IMR-90 (cell line): ENCODE data around the gene BRD4. TPM values are rescaled to one million over a fixed set of nuclear protein-coding genes. Genes with fewer than 3 reads are reported as not detected.

Experiments
- ATAC-seq: fragments of 200-7000 bp; cut with Tn5 transposase; 2 replicates; pipeline ENCODE4 v1.9.1; 2020; ENCODE audit warnings: low read depth, mild to moderate bottlenecking, moderate library complexity
- BruUV-seq: library from RNA; stranded (reverse); fragments of 400-500 nt; replicated peaks from 2 replicates; lab custom pipeline; 2021; lab: Mats Ljungman, UMichigan
- CTCF ChIA-PET: fragments of 300-600 bp; formaldehyde crosslinking; extraction: SDS; loops from one replicate; lab custom pipeline; 2021; ENCODE audit warnings: antibody characterized with exemption; lab: Yijun Ruan, JAX
- POLR2A ChIA-PET: fragments of 300-600 bp; sonication (Branson Sonifier 250); formaldehyde crosslinking; loops from one replicate; lab custom pipeline; 2022; ENCODE audit warnings: antibody characterized with exemption; ENCODE audit not compliant: unreplicated experiment; lab: Charles Lee
- DNase-seq: peaks from one replicate; pipeline ENCODE4 v3.0.0; 2013
- H2AFZ ChIP-seq: replicated peaks from 2 replicates; pipeline ENCODE3; 2013; ENCODE audit warnings: low read length, mild to moderate bottlenecking; ENCODE audit not compliant: poor library complexity
- H2AK5ac ChIP-seq: 2 replicates; pipeline ENCODE4 v1.6.1; 2013; ENCODE audit warnings: low read depth, low read length, inconsistent platforms
- H2AK9ac ChIP-seq: replicated peaks from 2 replicates; pipeline ENCODE3; 2013; ENCODE audit warnings: mild to moderate bottlenecking, low read depth, low read length, moderate library complexity; ENCODE audit not compliant: poor library complexity
- H2BK120ac ChIP-seq: 2 replicates; pipeline ENCODE4 v1.6.1; 2013; ENCODE audit warnings: low read depth, low read length, inconsistent platforms
- H2BK15ac ChIP-seq: 3 replicates; pipeline ENCODE4 v1.6.1; 2013; ENCODE audit warnings: low read depth, low read length, inconsistent platforms
- H2BK20ac ChIP-seq: 2 replicates; pipeline ENCODE4 v1.6.1; 2013; ENCODE audit warnings: low read depth, mild to moderate bottlenecking, inconsistent platforms, low read length, moderate library complexity
- H2BK5ac ChIP-seq: 2 replicates; pipeline ENCODE4 v1.6.1; 2013; ENCODE audit warnings: mild to moderate bottlenecking, low read depth, low read length, inconsistent platforms; ENCODE audit not compliant: poor library complexity, severe bottlenecking
- H3K14ac ChIP-seq: replicated peaks from 2 replicates; pipeline ENCODE4 v1.6.1; 2013; ENCODE audit warnings: low read depth, low read length, inconsistent platforms
- H3K18ac ChIP-seq: 2 replicates; pipeline ENCODE4 v1.6.1; 2013; ENCODE audit warnings: low read depth, low read length, control low read depth
- H3K23ac ChIP-seq: 2 replicates; pipeline ENCODE4 v1.6.1; 2013; ENCODE audit warnings: low read depth, low read length, inconsistent platforms
- H3K27ac ChIP-seq: 2 replicates; pipeline ENCODE4 v1.5.1; 2013; ENCODE audit warnings: mild to moderate bottlenecking, control low read depth, low read length; ENCODE audit not compliant: insufficient read depth
- H3K27me3 ChIP-seq: 2 replicates; pipeline ENCODE4 v1.6.1; 2013; ENCODE audit warnings: low read length; ENCODE audit not compliant: control insufficient read depth, insufficient read depth
- H3K36me3 ChIP-seq: 2 replicates; pipeline ENCODE4 v1.6.1; 2013; ENCODE audit warnings: low read length, mixed read lengths; ENCODE audit not compliant: control insufficient read depth, insufficient read depth
- H3K4ac ChIP-seq: 2 replicates; pipeline ENCODE4 v1.6.1; 2013; ENCODE audit warnings: low read depth, low read length, inconsistent platforms
- H3K4me1 ChIP-seq: 2 replicates; pipeline ENCODE4 v1.6.1; 2013; ENCODE audit warnings: low read length, mixed read lengths; ENCODE audit not compliant: control insufficient read depth, insufficient read depth
- H3K4me2 ChIP-seq: 2 replicates; pipeline ENCODE4 v1.6.1; 2013; ENCODE audit warnings: low read depth, mild to moderate bottlenecking, control low read depth, low read length, moderate library complexity
- H3K4me3 ChIP-seq: 2 replicates; pipeline ENCODE4 v1.5.1; 2013; ENCODE audit warnings: low read depth, mild to moderate bottlenecking, control low read depth, low read length, moderate library complexity; ENCODE audit not compliant: insufficient read depth
- H3K56ac ChIP-seq: 2 replicates; pipeline ENCODE4 v1.6.1; 2013; ENCODE audit warnings: low read length, inconsistent platforms; ENCODE audit not compliant: insufficient read depth; ENCODE audit errors: extremely low read depth
- H3K79me1 ChIP-seq, 2 experiments: 2 replicates each; pipeline ENCODE4 v1.6.1; 2013; ENCODE audit warnings: low read length in 2 of 2, inconsistent platforms in 1 of 2, low read depth in 1 of 2
- H3K9ac ChIP-seq: 2 replicates; pipeline ENCODE4 v1.6.1; 2013; ENCODE audit warnings: low read depth, low read length, control low read depth
- H3K9me1 ChIP-seq: 2 replicates; pipeline ENCODE4 v1.6.1; 2013; ENCODE audit warnings: low read length, inconsistent platforms; ENCODE audit not compliant: insufficient read depth
- H3K9me3 ChIP-seq: 2 replicates; pipeline ENCODE4 v1.6.1; 2013; ENCODE audit warnings: low read length; ENCODE audit not compliant: control insufficient read depth, insufficient read depth
- H4K20me1 ChIP-seq: 2 replicates; pipeline ENCODE4 v1.6.1; 2013; ENCODE audit warnings: low read length, inconsistent platforms; ENCODE audit not compliant: insufficient read depth
- H4K5ac ChIP-seq: 2 replicates; pipeline ENCODE4 v1.6.1; 2013; ENCODE audit warnings: mild to moderate bottlenecking, low read depth, low read length, control low read depth
- H4K8ac ChIP-seq, 2 experiments: 2 replicates each; pipeline ENCODE4 v1.6.1; 2013; ENCODE audit warnings: low read depth in 2 of 2, low read length in 2 of 2, control low read depth in 1 of 2, inconsistent platforms in 1 of 2
- H4K91ac ChIP-seq: 2 replicates; pipeline ENCODE4 v1.6.1; 2013; ENCODE audit warnings: low read depth, low read length, inconsistent platforms; ENCODE audit not compliant: insufficient read depth
- BHLHE40 ChIP-seq: fragments of 150-350 bp; IDR thresholded peaks from 2 replicates; pipeline ENCODE4 v1.6.1; 2016; ENCODE audit warnings: mild to moderate bottlenecking, low read depth, low read length
- CEBPB ChIP-seq: IDR thresholded peaks from 2 replicates; pipeline ENCODE4 v1.6.1; 2012; ENCODE audit warnings: low read depth, low read length, improper control_type of control experiment
- CHD1 ChIP-seq: IDR thresholded peaks from 2 replicates; pipeline ENCODE4 v1.6.1; 2012; ENCODE audit warnings: low read depth, low read length, improper control_type of control experiment
- CTCF ChIP-seq: conservative IDR thresholded peaks from 2 replicates; pipeline ENCODE4 v1.5.1; 2012; ENCODE audit warnings: mild to moderate bottlenecking, low read depth, low read length, improper control_type of control experiment
- FOS ChIP-seq: fragments of 150-350 bp; IDR thresholded peaks from 2 replicates; pipeline ENCODE4 v1.6.1; 2016; ENCODE audit warnings: low read depth, low read length
- MAFK ChIP-seq: IDR thresholded peaks from 2 replicates; pipeline ENCODE4 v1.6.1; 2012; ENCODE audit warnings: low read depth, low read length, improper control_type of control experiment
- MAZ ChIP-seq: IDR thresholded peaks from 2 replicates; pipeline ENCODE4 v1.6.1; 2012; ENCODE audit warnings: low read depth, mild to moderate bottlenecking, low read length, improper control_type of control experiment, moderate library complexity, borderline replicate concordance
- MXI1 ChIP-seq: IDR thresholded peaks from 2 replicates; pipeline ENCODE4 v1.6.1; 2012; ENCODE audit warnings: low read depth, mild to moderate bottlenecking, low read length, moderate library complexity, borderline replicate concordance
- NFE2L2 ChIP-seq: fragments of 150-350 bp; IDR thresholded peaks from 2 replicates; pipeline ENCODE4 v1.6.1; 2016; ENCODE audit warnings: low read depth, mild to moderate bottlenecking, low read length
- POLR2A ChIP-seq: IDR thresholded peaks from 2 replicates; pipeline ENCODE4 v1.6.1; 2012; ENCODE audit warnings: mild to moderate bottlenecking, low read depth, low read length
- RAD21 ChIP-seq: IDR thresholded peaks from 2 replicates; pipeline ENCODE4 v1.6.1; 2012; ENCODE audit warnings: low read length, improper control_type of control experiment
- RCOR1 ChIP-seq: IDR thresholded peaks from 2 replicates; pipeline ENCODE4 v1.6.1; 2012; ENCODE audit warnings: mild to moderate bottlenecking, low read length, improper control_type of control experiment; ENCODE audit not compliant: insufficient replicate concordance
- RFX5 ChIP-seq: IDR thresholded peaks from 2 replicates; pipeline ENCODE4 v1.8.0; 2012; ENCODE audit warnings: low read depth, mild to moderate bottlenecking, low read length, moderate library complexity
- SMC3 ChIP-seq: fragments of 150-350 bp; IDR thresholded peaks from 2 replicates; pipeline ENCODE4 v1.6.1; 2016; ENCODE audit warnings: low read depth, mild to moderate bottlenecking, antibody characterized with exemption, low read length, moderate library complexity
- USF2 ChIP-seq: fragments of 150-350 bp; IDR thresholded peaks from 2 replicates; pipeline ENCODE4 v1.6.1; 2017; ENCODE audit warnings: mild to moderate bottlenecking, antibody characterized with exemption, low read length, low read depth
- WGBS, 2 experiments: methylation state at CpG; one replicate each; pipeline versions ENCODE4 v1.1.5 to v1.1.7; 2013; ENCODE audit warnings: missing lambda C conversion rate in 2 of 2; ENCODE audit not compliant: insufficient read length in 1 of 2; ENCODE audit errors: extremely low coverage in 2 of 2; 5-methylcytosine and 5-hydroxymethylcytosine counted together
- dilution Hi-C: fragments of 300-500 bp; cut with HindIII; formaldehyde crosslinking; loops from one replicate; pipeline ENCODE4 v1.14.3; 2018; ENCODE audit warnings: low sequenced_read_pairs; ENCODE audit not compliant: unreplicated experiment
- in situ Hi-C: fragments of 300-500 bp; cut with MboI; formaldehyde crosslinking; loops from 3 replicates; pipeline ENCODE4 v1.14.3; 2019; ENCODE audit warnings: low sequenced_read_pairs, inconsistent platforms, mixed read lengths
- intact Hi-C: fragments of 100-400 bp; cut with micrococcal nuclease; formaldehyde crosslinking; loops from 2 replicates; pipeline ENCODE4 v1.10.0; 2022
- polyA plus RNA-seq, 3 experiments: library from polyadenylated mRNA; depleted of rRNA; stranded (reverse); fragments of >200 nt; gene quantifications; 2 replicates each; pipeline ENCODE4 v1.2.3, GENCODE V29; 2012; ENCODE audit warnings: low replicate concordance in 1 of 3
- total RNA-seq: library from RNA; depleted of rRNA; stranded (reverse); fragments of >200 nt; gene quantifications from 2 replicates; pipeline ENCODE4 v1.2.3, GENCODE V29; 2012
- TF ChIP-seq, protein P1 (sequence below): fragments of 150-350 bp; IDR thresholded peaks from 2 replicates; pipeline ENCODE4 v1.6.1; 2016; ENCODE audit warnings: low read depth, mild to moderate bottlenecking, low read length, moderate library complexity, borderline replicate concordance

The BRD4 gene
- total and polyA plus RNA-seq, 2 of the 4 experiments (the other 2 are of a cell fraction) = 7.0 to 21.1 TPM

GRCh38 chr19:15256708-15257331, 75.5 kb downstream of the BRD4 start:
- Histone ChIP-seq H3K23ac (no peak overlapping the region), H2AK5ac (no peak overlapping the region), H3K4me1 (peaks cover 9% of the 10 kb centered on the region), H3K36me3 (peaks cover 83% of the 10 kb centered on the region), H2BK20ac (no peak overlapping the region), H3K79me1 (peaks cover 35 to 94% of the 10 kb centered on the region in 2 experiments), H4K91ac (no peak overlapping the region), H3K27ac (no peak overlapping the region), H4K20me1 (peaks cover 83% of the 10 kb centered on the region), H2BK15ac (no peak overlapping the region), H3K14ac (no peak overlapping the region), H3K4me2 (no peak overlapping the region), H3K9ac (no peak overlapping the region), H3K4ac (no peak overlapping the region), H4K5ac (no peak overlapping the region), H2AK9ac (no peak overlapping the region), H3K9me3 (no peaks in the 10 kb centered on the region), H4K8ac (no peak overlapping the region), H2AFZ (no peak overlapping the region), H3K56ac (no peak overlapping the region), H3K27me3 (no peaks in the 10 kb centered on the region), H2BK120ac (no peak overlapping the region), H3K9me1 (peaks cover 7% of the 10 kb centered on the region; the same call in 1 of the 2 replicates), H2BK5ac (no peak overlapping the region), H3K4me3 (no peak overlapping the region), H3K18ac (no peak overlapping the region)
- ChIA-PET CTCF (interaction anchor here (0.6 kb wide), 1 partner anchor 69 kb away, joined by 4 read pairs; no protein-coding TSS in a partner anchor), POLR2A (no interaction called here)
- TF ChIP-seq MAZ = no peak
- TF ChIP-seq CTCF = no peak
- no peak for TF ChIP-seq FOS
- no peak for TF ChIP-seq SMC3
- TF ChIP-seq, protein P1, sequence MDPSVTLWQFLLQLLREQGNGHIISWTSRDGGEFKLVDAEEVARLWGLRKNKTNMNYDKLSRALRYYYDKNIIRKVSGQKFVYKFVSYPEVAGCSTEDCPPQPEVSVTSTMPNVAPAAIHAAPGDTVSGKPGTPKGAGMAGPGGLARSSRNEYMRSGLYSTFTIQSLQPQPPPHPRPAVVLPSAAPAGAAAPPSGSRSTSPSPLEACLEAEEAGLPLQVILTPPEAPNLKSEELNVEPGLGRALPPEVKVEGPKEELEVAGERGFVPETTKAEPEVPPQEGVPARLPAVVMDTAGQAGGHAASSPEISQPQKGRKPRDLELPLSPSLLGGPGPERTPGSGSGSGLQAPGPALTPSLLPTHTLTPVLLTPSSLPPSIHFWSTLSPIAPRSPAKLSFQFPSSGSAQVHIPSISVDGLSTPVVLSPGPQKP = no peak
- TF ChIP-seq POLR2A = no peak
- TF ChIP-seq USF2 = no peak
- TF ChIP-seq MXI1 = no peak
- no peak for TF ChIP-seq NFE2L2
- no peak for TF ChIP-seq MAFK
- no peak for TF ChIP-seq RAD21
- TF ChIP-seq BHLHE40 = no peak
- no peak for TF ChIP-seq CHD1
- no peak for TF ChIP-seq RFX5
- TF ChIP-seq CEBPB = no peak
- TF ChIP-seq RCOR1 = no peak
- ATAC-seq (no peak), DNase-seq (no peak)
- 90% methylated on average over 11 of the region's 22 CpGs; no CpG with 5 or more reads in 1 of the 2 experiments for WGBS, 2 experiments
- no TSS peak for BruUV-seq
- intact Hi-C loops = no loop called here
- in situ Hi-C loops = loop anchor here (10.0 kb wide), 1 partner anchor 142 kb away; no protein-coding TSS in a partner anchor
- dilution Hi-C loops = no loop called here
